ENCODE results near the gene SLC35F1.

The SLC35F1 gene

GRCh38 chr6:118206221-118206620, 299.2 kb downstream of the SLC35F1 start:
- no peak for DNase-seq

- DNase-seq: no peak
These were observed 300.9 kb downstream of the SLC35F1 start for GRCh38 chr6:118207947-118208346.

GRCh38 chr6:118212451-118213173, 305.5 kb downstream of the SLC35F1 start:
- no peak for DNase-seq

- DNase-seq: no peak
These were observed 308.2 kb downstream of the SLC35F1 start for GRCh38 chr6:118215269-118215668.

- no peak for DNase-seq
These were observed 309.7 kb downstream of the SLC35F1 start for GRCh38 chr6:118216751-118217150.

- no peak for DNase-seq
These were observed 311.1 kb downstream of the SLC35F1 start for GRCh38 chr6:118218156-118218555.

GRCh38 chr6:118220429-118221128, 313.5 kb downstream of the SLC35F1 start:
- no peak for DNase-seq

- no peak for DNase-seq
These were observed 316.3 kb downstream of the SLC35F1 start for GRCh38 chr6:118223316-118223715.

- DNase-seq: no peak
These were observed 321.8 kb downstream of the SLC35F1 start for GRCh38 chr6:118228886-118229285.

- DNase-seq: no peak
These were observed 333.9 kb downstream of the SLC35F1 start for GRCh38 chr6:118240878-118241528.

- DNase-seq: no peak
These were observed 339.3 kb downstream of the SLC35F1 start for GRCh38 chr6:118246406-118246805.

GRCh38 chr6:118248171-118248570, 341.1 kb downstream of the SLC35F1 start:
- DNase-seq: no peak

GRCh38 chr6:118249680-118250079, 342.6 kb downstream of the SLC35F1 start:
- no peak for DNase-seq

GRCh38 chr6:118252474-118252873, 345.4 kb downstream of the SLC35F1 start:
- DNase-seq: no peak

GRCh38 chr6:118253741-118254140, 346.7 kb downstream of the SLC35F1 start:
- no peak for DNase-seq

- DNase-seq: no peak
These were observed 353.8 kb downstream of the SLC35F1 start for GRCh38 chr6:118260833-118261232.

- peak; percentile 53 for DNase-seq
These were observed 356.9 kb downstream of the SLC35F1 start for GRCh38 chr6:118263921-118264486.

- no peak for DNase-seq
These were observed 362.6 kb downstream of the SLC35F1 start for GRCh38 chr6:118269659-118270058.

- no peak for DNase-seq
These were observed 370.6 kb downstream of the SLC35F1 start for GRCh38 chr6:118277631-118278030.

GRCh38 chr6:118280210-118280609, 373.1 kb downstream of the SLC35F1 start:
- DNase-seq: no peak

- DNase-seq: no peak
These were observed 374.2 kb downstream of the SLC35F1 start for GRCh38 chr6:118281291-118281690.

- peak; percentile 44 for DNase-seq
These were observed 376.7 kb downstream of the SLC35F1 start for GRCh38 chr6:118283766-118284165.

GRCh38 chr6:118284736-118285360, 377.8 kb downstream of the SLC35F1 start:
- no peak for DNase-seq
